Activated CD8-positive, alpha-beta memory T cell treated with anti-CD3 and anti-CD28 coated beads, Interleukin-2, amount 50 U/mL, for 24 hours (primary cell): Measurements from ENCODE around the gene PSG3.
"Not testable (repeated sequence)": the region's sequence is repeated elsewhere in the genome, so short reads cannot be mapped to it uniquely, and the experiment has no call there.

Source experiments
- DNase-seq: peaks from one replicate; pipeline ENCODE4 v3.0.0-alpha.2; 2020; ENCODE audit errors: extremely low read depth

The PSG3 gene

DNA sequence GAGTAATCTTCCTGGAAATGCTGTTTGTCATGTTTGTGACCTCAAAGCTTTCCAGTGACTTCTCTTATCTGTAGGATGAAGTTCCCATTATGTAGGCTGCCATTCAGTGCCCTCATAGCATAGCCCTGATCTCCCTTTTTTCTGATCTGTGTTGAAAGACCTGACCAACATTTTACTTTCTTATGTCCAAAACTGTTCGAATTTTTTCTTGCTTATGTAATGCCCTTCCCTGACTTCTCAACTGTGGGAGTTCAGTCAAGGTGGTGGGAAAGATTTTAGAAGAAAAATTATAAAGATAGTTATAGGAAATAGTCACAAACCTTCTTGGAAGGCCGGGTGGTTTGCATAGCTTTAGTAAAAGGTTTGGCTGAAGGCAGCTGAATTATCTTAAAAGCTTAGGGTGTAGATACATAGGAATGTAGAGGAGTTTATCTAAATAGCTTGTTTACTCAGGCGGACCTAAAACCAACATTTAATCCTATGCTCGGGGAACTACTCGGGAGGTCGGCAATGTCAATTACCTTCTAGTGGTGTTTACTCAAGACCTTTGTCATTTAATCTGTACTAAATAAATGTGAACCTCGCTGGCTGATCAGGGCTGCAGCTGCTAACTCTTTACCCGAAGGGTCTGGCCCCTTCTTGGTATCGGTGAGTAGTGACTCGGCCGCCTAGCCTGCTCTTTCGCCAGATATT, 44.3 kb downstream of the PSG3 start:
- no peak for DNase-seq

DNA sequence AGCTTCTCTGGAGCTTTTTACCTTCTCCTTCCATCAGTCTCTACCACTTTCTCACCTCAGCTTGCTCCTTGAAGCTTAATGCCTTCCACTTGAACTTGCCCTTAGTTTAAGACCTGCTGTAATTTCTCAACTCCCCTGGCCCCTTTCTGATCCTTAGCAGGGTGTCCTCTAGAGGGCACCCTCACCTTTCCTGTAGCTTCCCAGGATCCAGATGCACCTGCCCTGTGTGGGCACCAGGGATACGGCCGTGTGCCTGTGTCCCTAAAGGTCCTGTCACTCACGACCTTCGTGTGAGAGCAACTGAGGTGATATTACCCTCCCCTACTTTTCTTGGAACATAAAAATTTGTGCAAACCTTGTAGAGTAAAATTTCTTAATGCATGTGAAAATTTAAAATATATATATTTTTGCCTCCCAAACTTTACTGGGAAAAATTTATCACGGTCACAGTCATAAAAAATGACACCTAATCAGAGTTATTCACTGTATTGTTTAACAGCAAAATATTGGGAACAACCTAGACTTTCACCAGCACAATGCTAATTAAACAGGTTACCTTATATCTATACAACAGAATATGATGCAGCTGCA, 46.4 kb downstream of the PSG3 start:
- no peak for DNase-seq

GRCh38 chr19:42683917-42684513, 56.3 kb downstream of the PSG3 start:
- DNase-seq = no peak

GRCh38 chr19:42676326-42676725, 64.0 kb downstream of the PSG3 start:
- not testable (repeated sequence) for DNase-seq

- not testable (repeated sequence) for DNase-seq
These were observed 65.7 kb downstream of the PSG3 start for GRCh38 chr19:42674549-42674948.
